H4 (cell line): ENCODE measurements around the gene SCO2. TPM values are rescaled to one million over a fixed set of nuclear protein-coding genes. Genes with fewer than 3 reads are reported as not detected.

Experiments
- DNase-seq: peaks from one replicate; pipeline ENCODE4 v3.0.0-alpha.2; 2015; ENCODE audit warnings: low spot score
- total RNA-seq: library from RNA; depleted of rRNA; stranded (reverse); fragments of >200 nt; shearing (Covaris generic); gene quantifications from 2 replicates; pipeline ENCODE4 v1.2.3, GENCODE V29; 2014

Gene SCO2
- total RNA-seq, 1 experiment from 2014 or later: 1.3 TPM

DNA sequence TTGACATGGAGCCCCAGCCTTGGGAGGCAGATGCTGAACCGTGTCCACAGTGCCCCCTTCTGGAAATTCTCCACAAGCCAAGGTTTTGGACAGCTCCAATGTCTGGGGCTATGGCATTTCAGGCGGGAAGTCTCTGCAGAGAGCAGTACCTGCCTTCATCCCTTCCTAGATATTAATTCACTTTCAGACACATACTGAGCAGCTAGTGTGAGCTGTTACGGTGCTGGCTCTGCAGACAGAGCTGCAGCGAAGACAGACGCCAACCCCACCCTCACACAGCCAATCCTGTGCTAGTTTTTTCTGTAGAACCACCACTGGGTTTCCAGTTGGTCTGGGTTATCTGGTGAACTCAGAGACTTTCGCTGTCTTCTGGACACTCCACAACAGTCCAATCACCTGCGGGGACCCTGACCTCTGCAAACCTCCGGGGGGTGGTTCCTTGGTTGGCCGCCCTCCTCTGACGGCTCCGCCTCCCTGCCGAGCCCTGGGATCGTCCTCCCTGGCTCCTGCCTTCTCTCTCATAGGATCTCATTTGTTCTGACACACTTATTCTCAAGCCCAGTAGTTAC is 27.0 kb downstream of the SCO2 start:
- peak; percentile 53 for DNase-seq

DNA sequence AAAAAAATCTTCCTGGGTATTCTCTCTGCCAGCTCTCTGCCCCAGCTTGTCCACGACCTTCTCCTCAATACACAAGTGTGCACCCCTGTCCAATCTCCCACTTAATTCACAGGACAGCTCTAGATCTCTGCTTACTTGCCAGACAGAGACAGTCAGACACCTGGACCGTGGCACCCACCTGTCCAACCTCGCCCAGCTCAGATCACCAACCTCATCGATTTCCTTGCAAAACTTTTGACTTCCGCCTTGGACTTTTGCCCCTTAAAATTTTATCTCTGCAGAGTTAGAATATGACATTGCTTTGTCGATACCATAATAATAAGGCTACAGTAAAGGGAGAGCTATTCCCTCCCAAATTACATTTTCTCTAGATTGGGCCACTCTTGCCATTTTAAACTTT is 28.3 kb downstream of the SCO2 start:
- DNase-seq: no peak

DNA sequence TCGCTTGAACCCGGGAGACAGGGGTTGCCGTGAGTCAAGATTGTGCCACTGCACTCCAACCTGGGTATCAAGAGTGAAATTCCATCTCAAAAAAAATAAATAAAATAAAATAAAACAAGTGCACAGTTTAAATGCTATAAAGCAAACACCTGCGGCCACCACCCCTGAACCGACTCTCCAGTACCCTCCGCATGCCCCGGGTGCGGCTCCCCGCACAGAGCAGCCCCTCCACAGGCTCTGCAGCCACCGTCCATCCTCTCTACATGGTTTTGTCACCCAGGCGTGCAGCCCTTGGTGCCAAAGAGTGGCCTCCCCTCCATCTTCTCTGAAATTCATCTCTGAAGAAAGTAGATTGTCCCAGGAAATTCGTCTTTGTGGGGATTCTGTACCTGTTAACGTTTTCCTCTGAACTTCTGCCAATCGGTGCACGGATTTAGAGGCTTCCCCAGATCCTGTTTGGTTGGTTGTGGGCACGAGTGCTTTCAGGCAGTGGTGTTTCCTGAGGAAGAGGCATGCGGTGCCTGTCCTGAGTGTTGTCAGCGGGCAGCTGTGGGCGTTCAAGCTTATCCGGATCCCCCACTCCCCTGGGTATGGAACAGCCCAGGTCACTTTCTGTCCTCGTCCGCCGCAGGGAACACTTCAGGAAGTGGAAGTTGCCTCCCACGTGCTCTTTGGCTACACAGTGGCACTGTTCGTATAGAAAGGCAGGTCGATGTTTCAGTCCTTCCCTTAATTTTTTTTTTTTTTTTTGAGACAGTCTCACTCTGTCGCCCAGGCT is 34.7 kb downstream of the SCO2 start:
- no peak for DNase-seq

DNA sequence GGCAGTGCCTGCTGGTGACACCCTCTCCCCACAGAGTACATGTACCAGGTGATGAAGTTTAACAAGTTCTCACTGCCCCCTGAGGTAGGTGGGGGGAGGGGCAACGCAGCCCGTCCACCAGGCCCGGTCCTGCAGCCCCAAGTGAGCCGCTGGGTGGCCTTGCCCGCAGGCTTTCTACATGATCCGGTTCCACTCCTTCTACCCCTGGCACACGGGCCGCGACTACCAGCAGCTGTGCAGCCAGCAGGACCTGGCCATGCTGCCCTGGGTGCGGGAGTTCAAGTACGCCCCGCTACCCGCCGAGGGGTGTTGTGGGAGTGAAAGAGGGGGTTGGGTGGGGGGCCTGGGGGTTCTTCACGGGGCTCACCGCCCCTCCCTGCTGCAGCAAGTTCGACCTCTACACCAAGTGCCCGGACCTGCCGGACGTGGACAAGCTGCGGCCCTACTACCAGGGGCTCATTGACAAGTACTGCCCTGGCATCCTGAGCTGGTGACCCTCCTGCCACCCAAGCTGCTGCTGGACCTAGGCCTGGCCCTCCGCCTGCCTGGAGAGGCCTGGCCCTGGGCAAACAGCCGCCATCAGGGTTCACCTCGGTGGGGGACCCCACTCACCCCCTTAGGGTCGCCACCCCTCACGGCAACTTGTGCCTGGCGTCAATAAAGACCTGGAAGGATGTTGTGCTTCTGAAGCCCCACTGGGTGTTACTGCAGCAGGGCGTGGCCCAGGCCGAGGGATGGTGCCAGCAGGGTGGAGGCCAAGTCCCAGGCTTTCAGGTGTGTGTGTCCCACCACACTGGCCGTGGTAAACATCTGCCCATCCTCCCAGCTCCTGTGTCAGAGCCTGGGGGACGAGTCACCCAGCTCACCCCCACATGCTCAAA is 35.8 kb downstream of the SCO2 start:
- DNase-seq: no peak

DNA sequence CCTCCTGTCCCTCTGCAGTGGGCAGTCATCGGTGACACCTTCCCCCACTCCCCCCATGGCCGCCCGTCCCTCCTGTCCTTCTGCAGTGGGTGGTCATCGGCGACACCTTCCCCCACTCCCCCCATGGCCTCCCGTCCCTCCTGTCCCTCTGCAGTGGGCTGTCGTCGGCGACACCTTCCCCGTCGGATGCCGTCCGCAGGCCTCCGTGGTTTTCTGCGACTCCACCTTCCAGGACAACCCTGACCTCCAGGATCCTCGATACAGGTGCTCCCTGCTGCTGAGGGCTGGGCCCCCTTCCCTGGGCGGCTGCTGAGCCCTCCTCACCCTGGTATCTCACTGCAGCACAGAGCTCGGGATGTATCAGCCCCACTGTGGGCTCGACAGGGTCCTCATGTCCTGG is 36.5 kb downstream of the SCO2 start:
- DNase-seq: no peak

DNA sequence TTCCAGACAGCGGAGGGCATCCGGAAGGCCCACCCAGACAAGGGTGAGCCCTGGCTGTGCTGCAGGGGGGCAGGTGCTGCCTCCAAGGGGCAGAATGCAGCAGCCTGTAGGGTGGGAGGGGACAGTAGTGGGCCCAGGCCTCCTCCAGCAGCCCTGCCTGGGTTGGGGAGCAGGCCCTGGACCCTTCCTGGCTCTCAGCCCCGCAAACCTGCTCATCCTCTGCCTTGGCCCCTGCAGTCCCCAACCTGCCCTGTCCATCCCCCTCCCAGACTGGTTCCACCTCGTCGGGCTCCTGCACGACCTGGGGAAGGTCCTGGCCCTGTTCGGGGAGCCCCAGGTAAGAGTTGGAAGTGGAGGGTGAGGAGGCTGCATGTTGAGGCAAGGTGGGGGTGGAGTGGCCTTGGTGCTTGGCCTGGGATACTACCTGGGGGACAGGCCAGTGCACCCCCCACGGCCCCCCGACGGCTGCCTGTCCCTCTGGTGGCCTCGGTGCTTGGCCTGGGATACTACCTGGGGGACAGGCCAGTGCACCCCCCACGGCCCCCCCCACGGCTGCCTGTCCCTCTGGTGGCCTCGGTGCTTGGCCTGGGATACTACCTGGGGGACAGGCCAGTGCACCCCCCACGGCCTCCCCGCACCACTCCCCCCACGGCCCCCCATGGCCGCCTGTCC is 37.3 kb downstream of the SCO2 start:
- no peak for DNase-seq

DNA sequence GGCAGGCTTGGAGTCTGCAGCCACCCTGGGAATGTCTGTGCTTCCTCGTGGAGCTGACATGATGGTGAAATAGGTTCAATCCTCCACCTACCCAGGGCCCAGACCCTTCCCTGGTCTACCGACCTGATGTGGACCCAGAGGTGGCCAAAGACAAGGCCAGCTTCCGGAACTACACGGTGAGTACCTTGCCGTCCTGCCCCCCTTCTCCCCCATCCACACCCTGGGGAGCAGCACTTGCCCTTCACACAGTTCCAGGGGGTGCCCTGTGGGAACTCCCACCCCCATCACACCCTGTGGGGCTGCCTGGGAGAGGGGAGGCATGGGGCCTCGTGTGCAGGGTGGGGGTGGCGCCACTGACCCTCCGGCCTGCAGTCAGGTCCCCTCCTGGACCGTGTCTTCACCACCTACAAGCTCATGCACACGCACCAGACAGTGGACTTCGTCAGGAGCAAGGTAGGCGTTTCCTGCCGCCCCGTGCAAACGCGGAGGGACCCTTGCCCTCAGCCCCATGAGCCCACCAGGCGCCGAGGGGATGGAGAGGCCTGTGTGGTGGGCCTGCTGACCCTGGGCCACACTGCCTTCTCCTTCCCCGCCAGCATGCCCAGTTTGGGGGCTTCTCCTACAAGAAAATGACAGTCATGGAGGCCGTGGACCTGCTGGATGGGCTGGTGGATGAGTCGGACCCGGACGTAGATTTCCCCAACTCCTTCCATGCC is 38.0 kb downstream of the SCO2 start:
- DNase-seq: no peak

DNA sequence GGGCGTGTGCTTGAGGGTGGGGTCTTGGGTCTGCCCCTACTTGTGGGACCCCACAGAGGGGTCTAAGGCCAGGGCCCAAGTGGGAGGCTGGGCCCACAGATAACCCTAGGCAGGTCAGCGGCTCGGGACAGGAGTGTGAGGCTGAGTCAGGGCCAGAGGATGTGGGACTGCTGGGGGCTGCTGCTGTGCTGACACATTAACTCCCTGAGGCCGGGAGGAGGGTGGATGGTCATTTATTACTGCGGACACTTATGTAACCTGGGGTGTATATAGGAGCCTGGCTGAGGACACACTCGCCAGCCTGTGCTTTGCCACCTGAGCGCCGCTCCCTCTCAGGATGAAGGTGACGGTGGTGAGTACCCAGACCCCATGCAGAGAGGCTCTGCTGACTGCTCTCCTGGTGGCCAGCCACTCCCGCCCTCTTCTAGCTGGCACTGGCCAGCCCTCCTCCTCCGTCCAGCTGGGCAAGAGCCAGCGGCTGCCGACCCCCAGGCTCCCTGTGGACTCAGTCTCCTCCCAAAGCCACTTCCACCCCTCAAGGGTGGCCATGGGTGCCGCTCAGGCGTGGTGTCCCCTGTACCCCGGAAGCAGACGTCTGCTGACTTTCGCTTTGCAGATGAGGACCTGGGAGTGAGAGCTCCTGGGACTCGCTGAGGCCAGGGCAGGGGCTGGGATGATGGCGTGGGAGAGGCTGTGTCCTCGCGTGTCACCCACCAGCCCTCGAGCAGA is 38.7 kb downstream of the SCO2 start, which contains the start of gene MIOX:
MIOX (plus strand) TSS at position 299 of the 729 bp plus-strand sequence; CDS start at position 338, 39 bp downstream.
- DNase-seq: no peak

DNA sequence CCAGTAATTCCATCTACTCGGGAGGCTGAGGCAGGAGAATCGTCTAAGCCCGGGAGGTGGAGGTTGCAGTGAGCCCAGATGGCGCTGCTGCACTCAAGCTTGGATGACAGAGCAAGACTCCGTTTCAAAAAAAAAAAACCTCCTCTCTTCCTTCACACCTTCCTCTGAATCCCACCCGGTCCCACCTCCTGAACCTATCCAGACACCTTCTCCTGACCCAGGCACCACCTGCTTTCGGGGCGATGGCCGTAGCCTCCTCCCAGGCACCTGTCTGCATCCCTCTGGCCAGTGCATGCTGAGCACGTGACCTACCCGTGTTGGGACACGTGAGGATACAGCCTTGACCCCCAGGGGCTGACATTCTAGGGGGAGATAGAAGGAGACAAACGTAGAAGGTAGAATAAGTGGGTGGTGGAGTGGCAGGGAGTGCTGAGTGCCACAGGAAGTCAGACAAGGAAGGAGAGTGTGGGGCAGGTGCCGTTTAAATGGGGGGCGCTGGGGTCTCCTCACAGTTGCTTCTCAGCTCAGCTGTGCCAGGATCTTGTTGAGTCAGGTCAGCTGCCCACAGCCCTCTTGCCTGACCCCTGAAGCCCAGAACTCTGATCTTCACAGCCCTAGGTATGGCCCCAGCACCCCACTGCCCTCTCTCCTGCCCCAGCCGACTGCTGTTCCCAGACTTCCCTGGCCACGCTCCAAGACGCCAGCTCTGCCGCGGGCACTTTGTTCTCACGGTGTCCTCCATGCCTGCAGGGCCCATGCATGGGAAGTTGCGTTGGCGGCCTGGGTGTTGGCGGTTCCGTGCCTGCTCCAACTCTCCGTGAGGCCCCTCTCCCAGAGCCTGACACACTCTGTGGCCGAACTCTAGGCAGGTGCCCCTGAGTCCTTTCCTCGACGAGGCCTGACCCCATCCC is 39.9 kb downstream of the SCO2 start:
- no peak for DNase-seq

DNA sequence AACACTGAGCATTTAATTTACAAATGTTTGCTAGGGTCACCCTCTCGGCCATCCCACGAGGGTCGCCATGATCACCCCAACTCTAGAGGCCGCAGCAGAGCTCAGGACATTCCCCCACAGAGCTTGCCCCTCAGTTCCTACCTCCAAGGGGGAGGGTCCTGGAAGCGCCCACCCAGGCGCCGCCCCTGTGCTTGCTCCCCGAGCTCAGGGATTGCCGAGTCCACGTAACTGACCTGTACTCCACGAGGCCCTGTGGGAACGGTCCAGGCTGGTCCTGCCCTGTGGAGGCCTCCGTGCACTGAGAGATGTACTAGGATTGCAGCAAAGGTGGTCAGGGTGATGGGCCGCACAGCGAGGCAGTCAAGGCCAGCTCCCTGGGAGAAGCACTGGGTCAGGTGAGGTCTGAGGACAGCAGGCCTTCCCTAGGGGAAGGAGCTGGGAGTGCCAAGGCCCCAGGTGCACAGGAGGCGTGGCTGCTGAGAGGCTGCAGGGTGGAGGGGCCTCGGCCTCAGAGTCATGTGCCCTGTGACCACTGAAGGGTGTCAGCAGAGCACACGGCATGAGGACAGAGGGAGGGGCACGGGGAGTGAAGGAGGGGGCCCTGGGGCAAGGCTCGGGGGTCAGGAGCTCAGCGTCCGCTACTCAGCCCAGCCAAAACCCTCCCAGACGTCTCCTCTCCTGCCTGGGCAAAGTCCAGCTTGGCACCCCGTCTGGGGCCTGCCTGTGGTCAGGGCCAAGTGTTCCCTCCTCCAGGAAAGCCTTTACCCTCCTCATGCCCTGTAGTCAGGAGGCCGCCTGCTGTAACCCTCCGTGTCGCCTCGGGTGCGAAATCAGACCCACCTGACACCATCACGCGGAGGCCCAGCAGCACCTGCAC is 41.2 kb downstream of the SCO2 start:
- DNase-seq: no peak

DNA sequence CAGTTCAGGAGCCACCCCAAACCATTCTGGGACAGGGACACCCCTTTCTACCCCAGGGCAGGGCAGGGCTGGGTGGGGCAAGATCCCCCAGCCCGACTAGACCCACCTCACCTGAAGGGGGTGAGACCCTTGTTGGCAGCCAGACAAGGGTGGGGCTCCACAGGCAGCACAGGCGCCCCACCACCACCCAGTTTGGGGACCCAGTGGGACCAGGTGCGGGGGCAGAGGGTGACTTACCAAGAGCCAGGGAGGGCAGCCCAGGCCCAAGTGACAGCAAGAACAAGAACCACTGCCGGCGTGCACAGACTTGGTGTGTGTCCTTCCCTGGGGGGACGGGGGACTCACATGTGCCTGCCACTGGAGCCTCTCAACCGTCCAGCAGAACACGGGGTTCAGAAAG is 41.8 kb downstream of the SCO2 start:
- no peak for DNase-seq

DNA sequence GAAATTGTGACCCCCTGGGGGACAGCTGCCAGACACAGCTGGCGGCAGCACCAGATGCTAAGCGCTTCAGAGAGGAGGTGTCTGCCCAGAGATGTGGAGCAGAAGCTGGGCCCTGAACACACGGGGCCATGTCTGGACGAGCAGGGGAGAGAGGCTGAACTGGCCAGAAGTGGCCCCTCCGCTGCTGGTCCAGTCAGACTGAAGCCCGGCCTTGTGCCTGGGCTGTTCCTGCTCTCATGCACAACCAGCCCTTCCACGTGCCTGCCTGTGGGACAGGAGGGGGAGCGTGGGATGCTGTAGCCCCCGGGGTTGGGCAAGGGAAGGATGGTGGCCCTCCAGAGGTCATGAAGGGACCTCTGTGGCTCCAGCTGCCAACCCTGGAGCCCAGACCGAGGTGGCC is 42.3 kb downstream of the SCO2 start:
- DNase-seq: no peak

DNA sequence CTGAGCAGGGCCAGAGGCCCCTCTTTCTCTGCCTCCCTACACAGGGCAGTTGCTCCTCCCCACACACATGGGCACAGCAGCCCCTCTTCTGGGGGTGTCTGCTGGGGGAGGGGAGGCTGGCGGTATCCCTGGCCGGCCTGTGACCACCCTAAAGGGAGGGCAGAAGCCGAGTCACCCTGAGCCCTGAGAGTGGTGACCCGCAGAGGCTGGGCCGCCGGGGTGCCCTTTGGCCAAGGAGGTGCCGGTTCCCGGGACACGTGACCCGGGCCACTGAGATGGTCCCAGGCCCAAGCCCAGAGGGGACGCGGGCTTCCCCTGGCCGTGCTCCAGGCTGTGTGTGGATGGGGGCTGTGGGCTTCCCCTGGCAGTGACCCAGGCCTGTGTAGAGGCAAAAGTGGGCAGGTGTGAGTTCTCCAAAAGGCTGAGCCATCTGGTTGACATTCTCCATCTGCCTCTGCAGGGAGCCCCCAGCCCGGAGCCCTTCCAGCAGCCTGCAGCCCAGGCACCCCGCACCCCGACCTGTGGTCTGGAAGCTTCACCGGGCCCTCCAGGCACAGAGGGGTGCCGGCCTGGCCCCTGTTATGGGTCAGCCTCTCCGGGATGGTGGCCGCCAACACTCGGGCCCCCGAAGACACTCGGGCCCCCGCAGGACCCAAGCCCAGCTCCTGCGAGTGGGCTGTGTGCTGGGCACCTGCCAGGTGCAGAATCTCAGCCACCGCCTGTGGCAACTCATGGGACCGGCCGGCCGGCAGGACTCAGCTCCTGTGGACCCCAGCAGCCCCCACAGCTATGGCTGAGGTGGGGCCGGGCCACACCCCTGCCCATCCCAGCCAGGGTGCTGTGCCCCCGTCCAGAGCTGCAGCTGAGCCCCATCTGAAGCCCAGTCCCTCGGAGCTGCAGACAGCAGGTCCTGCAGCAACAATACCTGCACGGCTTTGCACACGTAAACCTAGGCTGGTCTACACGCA is 43.0 kb downstream of the SCO2 start:
- no peak for DNase-seq

DNA sequence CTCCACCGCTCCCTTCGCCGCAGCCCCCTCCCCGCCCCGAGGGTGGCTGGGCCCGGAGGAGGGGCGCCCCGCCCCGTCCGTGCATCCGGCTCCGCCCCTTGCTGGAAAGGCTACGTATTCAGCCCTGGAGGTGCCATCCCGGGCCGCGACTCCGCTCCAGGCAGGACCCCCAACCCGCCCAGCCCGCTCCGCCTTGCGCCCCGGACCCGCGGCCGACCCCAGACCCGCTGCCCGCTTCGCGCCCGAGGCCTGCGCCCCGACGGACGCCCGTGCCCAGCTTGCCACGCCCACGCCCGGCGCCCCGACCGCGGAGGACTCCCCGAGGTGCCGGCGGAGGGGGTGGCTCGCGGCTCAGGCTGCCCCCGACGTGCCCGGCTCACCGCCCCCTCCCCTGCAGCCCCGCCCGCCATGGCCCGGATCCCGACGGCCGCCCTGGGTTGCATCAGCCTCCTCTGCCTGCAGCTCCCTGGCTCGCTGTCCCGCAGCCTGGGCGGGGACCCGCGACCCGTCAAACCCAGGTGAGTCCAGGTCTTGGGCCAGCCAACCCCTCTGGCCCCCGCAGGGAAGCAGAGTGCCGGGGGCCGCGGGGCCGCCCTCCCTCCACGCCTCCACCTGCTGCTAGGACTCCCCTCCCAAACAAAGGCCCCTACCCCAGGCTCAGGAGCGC is 43.8 kb downstream of the SCO2 start, which contains the start of gene ADM2:
ADM2 (plus strand) TSS at position 104 of the 667 bp plus-strand sequence; CDS start at position 409, 305 bp downstream.
- DNase-seq: no peak

DNA sequence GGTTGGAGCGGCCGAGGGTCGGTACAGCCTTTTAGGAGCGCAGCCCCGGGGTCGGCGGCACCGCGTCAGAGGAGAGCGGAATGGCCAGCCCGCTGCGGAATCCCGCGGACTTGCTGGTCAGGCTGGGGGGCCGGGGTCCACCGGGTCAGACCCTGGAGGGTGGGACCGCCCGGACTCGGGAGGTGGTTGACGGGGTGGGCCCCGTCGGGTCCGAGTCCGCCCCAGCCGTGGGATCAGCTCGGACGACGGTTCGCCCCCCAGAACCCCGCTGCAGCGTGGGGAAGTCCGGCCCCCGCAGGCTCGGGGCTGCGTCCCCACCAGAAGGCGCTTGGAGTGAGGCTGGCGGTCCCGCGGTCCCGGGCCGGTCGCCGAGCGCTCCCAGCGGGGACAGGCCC is 44.4 kb downstream of the SCO2 start:
- DNase-seq: no peak

DNA sequence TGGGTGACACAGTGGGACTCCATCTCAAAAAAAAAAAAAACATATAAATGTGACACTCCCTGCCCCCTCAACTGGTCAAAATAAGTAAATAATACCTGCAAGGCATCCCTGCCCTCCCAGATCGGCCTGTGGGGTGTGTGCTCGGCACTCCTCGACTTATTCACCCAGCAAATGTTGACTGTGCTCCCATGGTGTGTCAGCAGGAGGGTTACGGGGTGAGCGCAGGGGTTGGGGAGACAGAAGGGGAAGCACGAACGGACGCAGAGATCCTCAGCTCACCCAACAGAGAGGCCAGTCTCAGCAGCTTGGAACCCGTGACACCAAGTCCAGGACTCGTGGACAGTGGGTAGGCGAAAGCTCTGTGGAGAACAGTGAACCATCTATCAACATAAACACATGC is 45.7 kb downstream of the SCO2 start:
- no peak for DNase-seq

DNA sequence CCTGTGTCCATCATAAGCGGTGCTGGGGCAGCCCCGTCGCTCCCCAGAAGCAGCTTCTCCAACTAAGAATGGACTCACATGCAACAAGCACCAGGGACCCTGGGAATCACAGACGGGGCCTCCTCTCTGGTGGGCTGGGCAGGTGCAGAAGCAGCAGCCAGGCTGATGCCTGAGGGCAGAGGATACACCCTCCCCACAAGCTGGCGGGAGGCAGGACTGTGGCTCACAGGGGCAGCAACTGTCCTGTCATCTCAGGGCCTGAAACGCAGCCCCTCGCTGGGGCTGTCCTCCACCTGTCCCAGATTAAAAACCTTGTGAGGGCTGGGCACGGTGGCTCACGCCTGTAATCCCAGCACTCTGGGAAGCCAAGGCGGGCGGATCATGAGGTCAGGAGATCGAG is 47.5 kb downstream of the SCO2 start:
- DNase-seq: no peak
